ENCODE measurements around the gene JUP. TPM values are rescaled to one million over a fixed set of nuclear protein-coding genes. Genes with fewer than 3 reads are reported as not detected.
"Not testable (repeated sequence)": the region's sequence is repeated elsewhere in the genome, so short reads cannot be mapped to it uniquely, and the experiment has no call there.

The JUP gene
- total RNA-seq, 2 experiments from 2014 or later: 1.5 to 1.8 TPM

GRCh38 chr17:41781404-41782110, 5.0 kb downstream of the JUP start:
- CTCF ChIA-PET: no interaction called here
- POLR2A ChIA-PET: no interaction called here
- no peak for ATAC-seq

DNA sequence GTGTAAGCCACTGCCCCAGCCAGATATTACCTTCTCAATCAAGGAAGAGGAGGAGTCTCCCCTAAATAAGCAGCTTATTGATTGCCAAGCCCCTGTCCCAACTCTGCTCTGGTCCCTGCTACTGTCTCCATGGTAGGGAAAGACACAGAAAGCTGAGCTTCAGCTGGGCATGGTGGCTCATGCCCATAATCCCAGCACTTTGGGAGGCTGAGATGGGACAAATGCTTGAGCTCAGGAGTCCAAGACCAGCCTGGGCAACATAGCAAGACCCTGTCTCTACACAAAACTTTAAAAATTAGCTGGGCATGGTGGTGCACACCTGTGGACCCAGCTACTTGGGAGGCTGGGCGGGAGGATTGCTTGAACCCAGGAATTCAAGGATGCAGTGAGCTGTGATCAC, 6.6 kb downstream of the JUP start:
- TF ChIP-seq, protein P1, sequence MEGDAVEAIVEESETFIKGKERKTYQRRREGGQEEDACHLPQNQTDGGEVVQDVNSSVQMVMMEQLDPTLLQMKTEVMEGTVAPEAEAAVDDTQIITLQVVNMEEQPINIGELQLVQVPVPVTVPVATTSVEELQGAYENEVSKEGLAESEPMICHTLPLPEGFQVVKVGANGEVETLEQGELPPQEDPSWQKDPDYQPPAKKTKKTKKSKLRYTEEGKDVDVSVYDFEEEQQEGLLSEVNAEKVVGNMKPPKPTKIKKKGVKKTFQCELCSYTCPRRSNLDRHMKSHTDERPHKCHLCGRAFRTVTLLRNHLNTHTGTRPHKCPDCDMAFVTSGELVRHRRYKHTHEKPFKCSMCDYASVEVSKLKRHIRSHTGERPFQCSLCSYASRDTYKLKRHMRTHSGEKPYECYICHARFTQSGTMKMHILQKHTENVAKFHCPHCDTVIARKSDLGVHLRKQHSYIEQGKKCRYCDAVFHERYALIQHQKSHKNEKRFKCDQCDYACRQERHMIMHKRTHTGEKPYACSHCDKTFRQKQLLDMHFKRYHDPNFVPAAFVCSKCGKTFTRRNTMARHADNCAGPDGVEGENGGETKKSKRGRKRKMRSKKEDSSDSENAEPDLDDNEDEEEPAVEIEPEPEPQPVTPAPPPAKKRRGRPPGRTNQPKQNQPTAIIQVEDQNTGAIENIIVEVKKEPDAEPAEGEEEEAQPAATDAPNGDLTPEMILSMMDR (IDR thresholded peaks at IDR 0.05): no peak
- Mint-ChIP-seq H3K4me1 (ENCODE audit: low read depth) (peaks cover 4% of the 10 kb centered on the region), H3K27me3 (peaks cover 18% of the 10 kb centered on the region), H3K9me3 (no peaks in the 10 kb centered on the region), H3K36me3 (ENCODE audit: low read depth) (no peaks in the 10 kb centered on the region), H3K27ac (no peak overlapping the region), H3K4me3 (no peak overlapping the region)
- ATAC-seq (no peak), DNase-seq (no peak)
- ChIA-PET CTCF (interaction anchor here (1.3 to 1.7 kb wide), 3 partner anchors 22 to 84 kb away, joined by 4 to 6 read pairs (median 4); no protein-coding TSS in a partner anchor), POLR2A (no interaction called here)
- intact Hi-C loops (cut with micrococcal nuclease): no loop called here

More at GRCh38 chr17:41781404-41782110, 5.0 kb downstream of the JUP start:
- peaks cover 23% of the 10 kb centered on the region for H3K27me3 Mint-ChIP-seq
- H3K27ac Mint-ChIP-seq: no peak overlapping the region
- H3K9me3 Mint-ChIP-seq: no peaks in the 10 kb centered on the region
- H3K36me3 Mint-ChIP-seq (ENCODE audit: low read depth): no peaks in the 10 kb centered on the region
- H3K4me3 Mint-ChIP-seq: no peak overlapping the region
- peaks cover 11% of the 10 kb centered on the region for H3K4me1 Mint-ChIP-seq (ENCODE audit: low read depth)
- TF ChIP-seq, protein P1 (IDR thresholded peaks at IDR 0.05): no peak
- intact Hi-C loops (cut with micrococcal nuclease): no loop called here
- DNase-seq: no peak

DNA sequence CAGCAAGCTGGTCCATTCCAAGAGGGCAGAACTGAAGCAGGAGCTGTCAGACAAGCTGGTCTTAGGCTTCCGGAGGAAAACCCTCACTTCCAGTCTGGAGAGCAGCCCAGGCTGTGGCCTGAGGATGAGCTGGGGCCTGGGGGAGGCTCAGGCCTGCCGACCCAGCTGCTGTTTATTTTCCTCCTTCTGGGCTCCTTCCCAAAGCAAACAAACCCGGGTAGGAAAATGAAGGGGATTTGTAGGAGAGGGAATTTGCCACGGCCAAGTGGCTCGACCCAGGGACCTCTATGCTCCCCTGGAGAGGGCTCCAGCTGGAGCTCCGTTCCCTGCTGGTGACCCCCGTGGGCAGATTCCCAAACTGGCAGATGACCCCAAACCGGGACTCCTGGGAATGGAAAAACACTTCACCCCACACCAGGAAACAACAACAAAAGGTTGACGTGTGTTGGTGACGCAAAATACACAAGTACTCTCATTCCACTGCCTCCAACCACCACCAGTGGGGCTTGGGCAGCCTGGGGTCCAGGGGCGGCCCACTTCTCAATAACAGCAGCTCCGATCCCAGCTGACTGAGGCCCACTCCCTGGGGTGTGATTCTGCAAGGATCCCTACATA, 8.8 kb downstream of the JUP start:
- Mint-ChIP-seq H3K36me3 (ENCODE audit: low read depth) (no peaks in the 10 kb centered on the region), H3K4me1 (ENCODE audit: low read depth) (no peaks in the 10 kb centered on the region), H3K27me3 (peaks cover 6% of the 10 kb centered on the region), H3K9me3 (no peaks in the 10 kb centered on the region), H3K4me3 (no peak overlapping the region), H3K27ac (no peak overlapping the region)
- TF ChIP-seq, protein P1 (IDR thresholded peaks at IDR 0.05): no peak
- ATAC-seq (no peak), DNase-seq (no peak)
- intact Hi-C loops (cut with micrococcal nuclease): no loop called here
- POLR2A ChIA-PET: no interaction called here
- CTCF ChIA-PET: interaction anchor here (0.8 to 1.0 kb wide), 2 partner anchors 9 to 24 kb away, joined by 3 read pairs; partner anchors contain the start of gene JUP

- POLR2A ChIA-PET: no interaction called here
- CTCF ChIA-PET: interaction anchor here (0.8 to 1.0 kb wide), 2 partner anchors 10 to 25 kb away, joined by 3 read pairs; partner anchors contain the start of gene JUP
- DNase-seq (no peak), ATAC-seq (no peak)
- Mint-ChIP-seq H3K9me3 (no peaks in the 10 kb centered on the region), H3K4me1 (ENCODE audit: low read depth) (no peaks in the 10 kb centered on the region), H3K4me3 (no peak overlapping the region), H3K27ac (no peak overlapping the region), H3K27me3 (peaks cover 2% of the 10 kb centered on the region), H3K36me3 (ENCODE audit: low read depth) (no peaks in the 10 kb centered on the region)
- TF ChIP-seq, protein P1 (IDR thresholded peaks at IDR 0.05): no peak
- intact Hi-C loops (cut with micrococcal nuclease): no loop called here
Observed at GRCh38 chr17:41777157-41777573, 9.3 kb downstream of the JUP start.

DNA sequence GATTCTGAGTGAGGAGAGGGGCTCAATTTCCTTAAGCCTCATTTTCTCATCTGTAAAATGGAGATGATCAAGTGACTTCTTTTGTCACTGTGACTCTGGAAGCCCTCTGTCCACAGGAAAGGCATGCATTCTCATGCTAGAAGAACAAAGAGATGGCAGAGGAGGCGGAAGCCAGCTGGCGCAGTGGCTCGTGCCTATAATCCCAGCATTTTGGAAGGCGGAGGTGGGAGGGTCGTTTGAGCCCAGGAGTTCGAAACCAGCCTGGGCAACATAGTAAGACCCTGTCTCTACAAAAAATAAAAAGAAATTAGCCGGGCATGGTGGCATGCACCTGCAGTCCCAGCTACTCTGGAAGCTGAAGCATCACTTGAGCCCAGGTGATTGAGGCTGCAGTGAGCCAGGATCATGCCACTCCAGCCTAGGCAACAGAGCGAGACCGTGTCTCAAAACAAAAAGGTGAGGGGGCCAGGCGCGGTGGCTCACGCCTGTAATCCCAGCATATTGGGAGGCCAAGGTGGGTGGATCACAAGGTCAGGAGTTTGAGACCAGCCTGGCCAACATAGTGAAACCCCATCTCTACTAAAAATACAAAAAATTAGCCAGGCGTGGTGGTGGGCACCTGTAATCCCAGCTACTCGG, 10.1 kb downstream of the JUP start:
- H3K36me3 Mint-ChIP-seq (ENCODE audit: low read depth); H3K27ac Mint-ChIP-seq; H3K4me3 Mint-ChIP-seq; POLR2A ChIA-PET; DNase-seq; H3K27me3 Mint-ChIP-seq; H3K4me1 Mint-ChIP-seq (ENCODE audit: low read depth); H3K9me3 Mint-ChIP-seq; intact Hi-C loops (cut with micrococcal nuclease); ATAC-seq: not testable (repeated sequence)
- CTCF ChIA-PET: interaction anchor here (1.1 kb wide), 1 partner anchor 25 kb away, joined by 3 read pairs; no protein-coding TSS in a partner anchor
